ENCODE data around the gene USP50.
"Not testable (repeated sequence)": the region's sequence is repeated elsewhere in the genome, so short reads cannot be mapped to it uniquely, and the experiment has no call there.

GRCh38 chr15:50505656-50506055 is 40.8 kb downstream of the USP50 start:
- TF ChIP-seq CTCF (IDR thresholded peaks at IDR 0.05 in 8 of 11, conservative IDR thresholded peaks at IDR 0.05 in 3 of 11); POLR2AphosphoS5 (IDR thresholded peaks at IDR 0.05): not testable (repeated sequence)
